Measurements from ENCODE around the gene TUB.

TUB gene

DNA sequence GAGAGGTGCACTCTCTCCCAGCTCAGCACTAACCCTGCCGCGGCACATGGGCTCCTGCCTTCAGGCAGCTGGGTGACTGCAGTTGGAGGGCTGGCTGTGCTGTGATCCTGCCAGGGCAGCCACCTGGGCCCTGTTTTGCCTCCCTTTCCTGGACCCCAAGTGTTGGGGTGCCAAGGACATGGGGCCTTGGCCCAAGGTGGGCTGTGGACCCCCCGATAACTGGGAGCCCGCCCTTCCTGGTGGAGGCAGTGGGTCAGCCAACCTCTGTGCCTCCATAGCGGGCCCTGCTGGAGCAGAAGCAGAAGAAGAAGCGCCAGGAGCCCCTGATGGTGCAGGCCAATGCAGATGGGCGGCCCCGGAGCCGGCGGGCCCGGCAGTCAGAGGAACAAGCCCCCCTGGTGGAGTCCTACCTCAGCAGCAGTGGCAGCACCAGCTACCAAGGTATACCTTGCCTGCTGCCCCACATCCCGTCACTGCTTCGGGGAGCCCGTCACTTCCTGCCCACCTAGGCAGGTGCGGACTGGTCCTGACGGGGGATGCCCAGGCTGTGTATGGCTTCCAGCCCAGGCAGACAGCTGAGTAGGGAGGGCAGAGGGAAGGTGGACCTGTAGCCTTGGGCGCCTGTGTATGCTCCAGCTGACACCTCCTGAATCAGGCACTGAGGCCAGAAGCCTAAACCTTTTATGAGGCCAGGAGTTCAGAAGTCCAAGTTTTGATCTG, 8.9 kb downstream of the TUB start:
- no peak for DNase-seq (ENCODE audit: low read depth in 2 of 3, low spot score in 1 of 3)

DNA sequence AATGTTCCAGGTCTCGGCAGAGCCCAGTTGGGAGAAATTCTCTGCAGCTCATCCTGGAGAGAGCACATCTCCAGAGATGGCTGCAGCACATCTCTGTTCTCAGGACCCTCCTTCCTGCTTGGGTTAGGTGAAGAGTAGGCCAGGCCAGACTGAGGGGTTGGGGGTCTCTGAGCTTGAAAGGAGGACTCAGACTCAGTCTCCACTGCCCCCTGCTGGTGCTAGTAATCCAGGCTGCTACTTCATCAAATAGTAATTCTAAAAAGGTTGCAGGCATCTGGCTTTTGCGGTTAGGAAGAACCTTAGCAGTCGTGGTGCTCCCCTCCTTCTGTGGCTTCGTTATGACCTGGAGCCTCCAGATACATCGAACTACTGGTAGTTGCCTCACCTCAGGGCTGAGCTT, 9.7 kb downstream of the TUB start:
- peak in 2 of 3 donors; percentile 21 to 37 for DNase-seq (ENCODE audit: low read depth in 2 of 3, low spot score in 1 of 3)

DNA sequence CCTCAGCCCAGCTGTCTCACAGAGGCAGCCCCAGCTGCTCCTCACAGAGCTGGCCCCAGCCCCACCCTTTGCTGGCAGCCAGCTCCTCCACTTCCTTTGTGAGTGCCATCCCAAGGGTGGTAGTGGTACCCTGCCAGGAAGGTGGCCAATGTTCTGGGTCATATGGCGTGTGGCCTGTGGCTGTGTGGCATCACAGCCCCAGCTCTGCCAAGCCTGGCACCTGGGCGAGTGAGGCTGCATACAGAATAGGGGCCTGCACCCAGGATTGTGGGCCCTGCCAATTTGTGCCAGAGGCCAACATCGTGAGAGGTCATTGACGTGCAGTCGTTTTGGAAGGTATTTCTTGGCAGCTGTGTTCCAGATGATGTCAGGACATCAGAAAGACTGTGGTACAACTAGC, 10.7 kb downstream of the TUB start:
- no peak for DNase-seq (ENCODE audit: low read depth in 2 of 3, low spot score in 1 of 3)

DNA sequence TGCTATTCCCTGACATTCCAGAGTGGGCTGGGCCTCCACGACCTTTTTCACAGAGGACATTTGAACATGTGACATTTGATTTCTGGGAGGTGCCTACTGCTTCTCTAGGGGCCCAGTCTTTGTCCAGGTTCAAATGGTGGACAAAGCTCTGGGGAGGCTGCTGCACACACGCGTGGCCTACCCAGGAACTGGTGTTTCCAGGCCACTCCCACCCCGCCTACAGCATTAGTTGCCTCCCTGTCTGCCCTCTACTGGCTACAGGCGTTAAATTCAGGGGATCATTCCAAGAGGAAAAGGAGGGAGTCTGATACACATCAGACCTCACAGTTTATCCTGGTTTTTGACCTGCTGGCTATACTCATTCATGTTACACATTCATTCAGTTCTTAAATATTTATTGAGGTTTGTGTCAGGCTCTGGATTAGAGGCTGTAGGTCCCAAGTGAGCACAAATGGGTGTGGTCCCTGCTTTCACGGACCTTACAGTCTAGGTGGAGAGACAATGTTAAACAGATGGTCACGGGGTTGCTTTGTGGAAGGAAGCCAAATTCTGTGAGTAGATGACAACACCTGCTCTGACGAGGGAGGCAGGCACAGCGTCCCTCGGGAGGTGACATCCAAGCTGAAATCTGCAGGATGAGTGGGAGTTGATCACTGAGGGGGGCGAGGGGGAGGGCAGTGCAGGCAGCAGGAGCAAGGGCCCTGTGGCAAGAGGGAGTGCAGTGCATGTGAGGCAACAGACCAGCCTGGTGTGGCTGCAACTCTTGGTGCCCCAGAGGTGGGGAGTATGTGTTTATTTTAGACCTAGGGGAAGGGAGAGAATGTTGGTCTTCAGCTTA, 11.8 kb downstream of the TUB start:
- DNase-seq (ENCODE audit: low read depth in 2 of 3, low spot score in 1 of 3) = peak; percentile 41 to 52 (median 46)

DNA sequence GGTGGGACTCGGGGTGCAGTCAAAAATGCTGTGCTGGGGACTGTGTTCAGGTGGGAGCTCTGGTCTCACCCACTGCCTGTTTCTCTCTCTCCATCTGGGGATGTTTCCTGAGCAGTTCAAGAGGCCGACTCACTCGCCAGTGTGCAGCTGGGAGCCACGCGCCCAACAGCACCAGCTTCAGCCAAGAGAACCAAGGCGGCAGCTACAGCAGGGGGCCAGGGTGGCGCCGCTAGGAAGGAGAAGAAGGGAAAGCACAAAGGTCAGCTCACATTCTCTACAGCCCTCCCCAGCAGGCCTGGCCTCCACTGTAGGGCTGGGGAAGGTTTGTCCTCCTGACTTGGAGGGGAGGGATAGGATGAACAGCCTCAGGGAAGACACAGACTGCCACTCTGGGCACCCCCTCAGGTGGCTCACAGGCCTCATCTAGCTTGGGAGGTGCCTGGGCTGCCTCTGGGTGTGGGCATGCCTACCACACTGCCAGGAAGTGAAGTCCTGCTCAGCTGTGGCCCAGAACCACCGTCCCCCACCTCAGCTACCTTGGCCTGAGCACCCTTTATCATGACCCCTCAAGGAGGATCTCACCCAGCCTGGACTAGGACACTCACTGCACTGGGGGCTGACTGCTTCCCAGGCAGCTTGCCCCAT, 13.0 kb downstream of the TUB start:
- DNase-seq (ENCODE audit: low read depth in 2 of 3, low spot score in 1 of 3) = no peak

DNA sequence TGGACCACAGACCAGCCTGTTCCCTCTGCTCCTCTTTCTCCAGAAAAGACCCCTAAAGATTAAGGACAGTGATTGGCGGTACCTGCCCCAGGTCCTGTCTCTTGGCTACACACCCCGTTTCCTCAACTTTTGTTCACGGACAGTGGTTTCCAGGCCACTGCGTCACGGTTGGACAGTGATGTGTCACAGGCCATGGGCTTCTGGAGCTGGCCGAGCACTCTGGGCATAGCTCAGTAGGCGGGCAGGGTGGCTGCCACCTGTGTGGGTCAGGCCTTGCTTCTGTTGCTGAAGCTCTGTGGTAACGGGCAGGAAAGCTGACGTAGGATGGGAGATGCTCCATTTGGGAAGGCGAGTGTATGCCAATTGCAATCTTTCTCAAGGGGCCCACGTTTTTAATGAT, 13.6 kb downstream of the TUB start:
- DNase-seq (ENCODE audit: low read depth in 2 of 3, low spot score in 1 of 3) = no peak

DNA sequence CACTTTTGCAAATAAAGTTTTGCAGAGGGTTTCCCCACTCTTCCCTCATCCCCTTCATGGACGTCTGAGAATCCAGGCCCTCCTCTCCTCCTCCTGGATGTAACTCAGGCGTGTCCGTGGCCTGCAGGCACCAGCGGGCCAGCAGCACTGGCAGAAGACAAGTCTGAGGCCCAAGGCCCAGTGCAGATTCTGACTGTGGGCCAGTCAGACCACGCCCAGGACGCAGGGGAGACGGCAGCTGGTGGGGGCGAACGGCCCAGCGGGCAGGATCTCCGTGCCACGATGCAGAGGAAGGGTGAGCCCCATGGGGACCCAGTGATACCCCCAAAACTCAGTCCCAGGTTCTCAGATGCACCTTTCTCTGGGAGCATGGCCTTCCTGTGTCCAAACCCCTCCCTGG, 14.4 kb downstream of the TUB start:
- no peak for DNase-seq (ENCODE audit: low read depth in 2 of 3, low spot score in 1 of 3)

DNA sequence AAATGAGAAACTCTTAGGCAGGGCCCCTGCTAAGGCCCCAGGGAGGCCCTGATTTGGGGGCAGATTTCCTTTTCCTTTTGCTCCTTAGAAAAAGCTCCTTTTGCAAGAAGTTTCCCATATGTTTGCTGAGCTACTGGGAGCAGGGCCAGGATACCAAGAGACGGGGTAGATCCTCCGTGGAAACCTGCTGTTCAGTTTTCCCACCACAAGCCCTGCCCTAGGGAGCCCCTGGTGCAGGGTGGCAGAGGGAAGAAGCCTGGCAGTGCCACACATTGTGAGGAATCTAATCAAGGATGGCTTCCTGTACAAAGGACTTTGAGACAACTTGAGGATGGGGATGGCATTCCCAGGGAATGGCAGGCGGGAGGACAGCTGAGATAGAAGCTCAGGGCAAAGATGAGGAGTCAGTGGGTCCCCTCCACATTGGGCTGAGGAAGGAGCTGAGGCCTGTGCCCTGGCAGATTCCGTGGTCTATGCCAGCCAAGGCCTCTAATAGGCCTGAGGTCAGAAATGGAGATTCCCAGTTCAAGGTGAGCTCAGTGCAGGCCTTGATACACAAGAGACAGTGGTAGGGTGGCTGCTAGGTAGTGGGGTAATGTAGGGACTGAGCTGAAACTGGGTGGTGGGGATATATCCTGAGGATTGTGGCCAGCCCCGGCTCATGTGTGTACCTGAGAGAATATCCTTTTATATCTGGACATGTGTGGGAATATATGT, 15.0 kb downstream of the TUB start:
- DNase-seq (ENCODE audit: low read depth in 2 of 3, low spot score in 1 of 3) = no peak

DNA sequence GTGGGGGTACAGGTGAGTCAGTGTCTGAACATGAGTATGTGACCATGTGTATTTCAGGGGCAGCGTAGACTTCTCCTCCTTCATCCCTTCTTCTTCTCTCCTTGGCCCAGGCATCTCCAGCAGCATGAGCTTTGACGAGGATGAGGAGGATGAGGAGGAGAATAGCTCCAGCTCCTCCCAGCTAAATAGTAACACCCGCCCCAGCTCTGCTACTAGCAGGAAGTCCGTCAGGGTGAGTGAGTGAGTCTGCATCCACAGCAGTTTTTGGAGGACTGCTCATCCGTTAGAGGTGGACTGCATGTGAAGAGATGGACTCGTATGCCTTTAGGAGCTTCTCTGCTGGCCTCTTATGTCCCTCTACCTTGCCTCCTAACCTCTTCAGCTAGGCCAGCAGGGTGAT, 15.6 kb downstream of the TUB start:
- DNase-seq (ENCODE audit: low read depth in 2 of 3, low spot score in 1 of 3) = no peak

DNA sequence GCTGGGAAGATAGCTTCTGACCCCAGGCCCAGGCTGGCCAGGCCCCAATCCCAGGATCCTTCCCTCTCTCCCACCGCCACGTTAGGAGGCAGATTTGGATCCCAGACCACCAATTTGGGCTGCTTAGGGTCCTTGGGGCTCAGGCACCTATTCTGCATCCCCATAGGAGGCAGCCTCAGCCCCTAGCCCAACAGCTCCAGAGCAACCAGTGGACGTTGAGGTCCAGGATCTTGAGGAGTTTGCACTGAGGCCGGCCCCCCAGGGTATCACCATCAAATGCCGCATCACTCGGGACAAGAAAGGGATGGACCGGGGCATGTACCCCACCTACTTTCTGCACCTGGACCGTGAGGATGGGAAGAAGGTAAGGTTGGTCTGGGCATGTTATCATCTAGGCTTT, 16.1 kb downstream of the TUB start:
- no peak for DNase-seq (ENCODE audit: low read depth in 2 of 3, low spot score in 1 of 3)

DNA sequence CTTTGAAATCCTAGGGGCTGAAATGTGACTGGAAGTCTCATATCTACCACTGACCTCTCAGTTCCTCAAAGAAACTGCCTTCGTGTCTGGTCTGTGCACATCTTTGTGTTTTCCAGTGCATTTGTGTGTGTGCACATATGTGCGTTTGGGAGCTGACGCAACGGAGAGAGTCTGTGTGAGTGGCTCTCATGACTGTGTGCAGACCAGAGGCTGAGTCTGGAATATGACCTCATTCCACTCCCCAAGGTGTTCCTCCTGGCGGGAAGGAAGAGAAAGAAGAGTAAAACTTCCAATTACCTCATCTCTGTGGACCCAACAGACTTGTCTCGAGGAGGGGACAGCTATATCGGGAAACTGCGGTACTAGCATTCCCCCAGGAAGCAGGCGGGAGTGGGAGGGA, 16.5 kb downstream of the TUB start:
- DNase-seq (ENCODE audit: low read depth in 2 of 3, low spot score in 1 of 3) = no peak

DNA sequence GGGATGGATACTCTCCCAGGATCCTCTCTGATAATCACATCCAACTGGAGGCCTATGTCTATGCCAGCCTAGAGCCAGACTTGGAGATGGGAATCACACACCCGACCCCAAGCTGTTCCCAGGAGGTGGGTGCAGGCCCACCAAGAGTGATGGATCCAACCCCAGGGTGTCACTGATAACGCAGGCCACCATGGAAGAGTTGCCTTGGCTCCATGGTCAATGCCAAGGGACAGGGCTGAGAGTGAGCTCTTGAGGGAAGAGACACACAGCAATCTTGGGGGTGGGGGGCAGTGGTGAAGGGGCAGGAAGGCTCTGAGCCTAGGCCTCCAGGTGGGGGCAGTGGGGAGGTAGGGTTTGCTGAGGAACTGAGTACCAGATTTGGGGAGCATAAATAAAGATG, 16.9 kb downstream of the TUB start:
- no peak for DNase-seq (ENCODE audit: low read depth in 2 of 3, low spot score in 1 of 3)

DNA sequence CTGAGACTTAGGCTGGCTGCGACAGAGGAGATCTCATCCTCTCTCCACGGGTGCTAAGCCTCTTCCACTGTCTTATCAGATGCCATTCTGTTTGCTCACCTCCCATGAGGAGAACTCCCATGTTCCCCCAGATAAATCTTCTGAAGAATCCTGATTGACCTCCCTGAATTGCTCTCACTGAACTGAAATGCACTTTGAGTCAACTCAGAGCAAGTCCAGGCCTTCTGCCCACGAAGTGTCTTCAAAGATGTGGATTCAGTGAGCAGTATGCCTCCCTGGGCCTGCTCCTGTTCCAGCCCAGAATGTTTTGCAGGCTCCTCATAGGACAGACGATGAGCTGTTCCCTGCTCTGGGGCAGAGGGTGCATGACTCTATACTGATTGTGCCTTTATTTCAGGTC, 17.4 kb downstream of the TUB start:
- DNase-seq (ENCODE audit: low read depth in 2 of 3, low spot score in 1 of 3) = no peak

DNA sequence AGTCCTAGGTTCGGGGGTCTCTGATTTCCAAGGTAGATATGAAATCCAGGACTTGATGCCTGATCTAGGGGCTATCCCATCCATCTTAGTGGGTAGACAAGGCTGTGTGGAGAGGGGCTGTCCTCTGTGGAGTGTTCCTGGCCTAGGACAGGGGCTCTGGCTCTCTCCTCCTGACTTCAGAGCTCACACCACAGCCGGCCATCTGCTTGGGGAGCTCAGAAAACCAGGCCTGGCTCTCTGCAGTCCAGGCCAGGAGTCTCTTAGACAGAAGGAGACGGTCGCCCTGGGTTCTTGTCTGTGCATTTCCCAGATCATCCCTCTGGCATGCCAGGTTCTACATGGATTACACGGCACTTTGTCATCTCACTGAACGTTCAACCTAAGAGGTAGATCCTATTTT, 17.9 kb downstream of the TUB start:
- no peak for DNase-seq (ENCODE audit: low read depth in 2 of 3, low spot score in 1 of 3)

DNA sequence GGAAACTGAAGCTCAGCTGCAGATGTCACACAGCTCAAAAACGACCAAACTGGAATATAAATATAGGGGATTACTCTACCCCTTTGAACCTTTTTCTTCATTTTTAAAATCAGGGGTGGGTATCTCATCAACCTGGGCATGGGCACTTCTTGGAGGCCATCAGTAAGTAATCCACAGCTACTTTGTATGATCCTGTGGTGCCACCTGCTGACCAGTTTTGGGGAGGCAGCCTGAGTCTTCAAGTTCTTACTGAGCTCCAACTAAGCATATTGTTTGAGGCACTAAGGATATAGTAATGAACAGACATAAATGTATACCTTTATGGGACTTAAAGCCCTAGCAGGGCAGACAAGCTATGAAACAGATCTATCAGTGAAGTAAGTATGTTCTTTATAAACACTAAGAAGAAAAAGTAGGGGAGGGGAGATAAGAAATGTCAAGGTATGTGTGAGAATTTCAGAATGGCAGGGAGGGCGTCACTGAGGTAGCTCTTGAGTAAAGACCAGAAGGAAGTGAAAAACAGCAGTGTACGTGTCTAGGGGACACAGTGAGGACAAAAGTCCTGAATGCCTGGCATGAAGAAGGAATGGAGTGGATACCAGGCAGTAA, 18.4 kb downstream of the TUB start:
- DNase-seq (ENCODE audit: low read depth in 2 of 3, low spot score in 1 of 3) = peak; percentile 48 to 63 (median 61)

DNA sequence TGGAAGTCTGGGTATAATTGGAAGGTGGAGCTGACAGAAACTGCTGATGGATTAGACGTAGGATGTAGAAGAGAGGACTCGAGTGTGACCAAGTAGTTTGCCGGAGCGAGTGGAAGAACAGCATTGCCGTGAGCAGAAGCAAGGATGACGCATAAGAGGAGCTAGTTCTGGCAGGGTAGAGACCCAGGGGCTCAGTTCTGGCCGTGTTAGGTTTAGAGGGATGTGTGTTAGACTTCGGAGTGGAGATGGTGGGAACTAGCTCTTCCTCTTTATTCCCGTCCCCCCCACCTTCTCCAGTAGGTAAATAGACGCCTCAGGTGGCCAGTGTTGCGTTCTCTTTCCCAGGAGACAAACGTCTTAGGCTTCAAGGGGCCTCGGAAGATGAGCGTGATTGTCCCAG, 19.1 kb downstream of the TUB start:
- DNase-seq (ENCODE audit: low read depth in 2 of 3, low spot score in 1 of 3) = no peak

DNA sequence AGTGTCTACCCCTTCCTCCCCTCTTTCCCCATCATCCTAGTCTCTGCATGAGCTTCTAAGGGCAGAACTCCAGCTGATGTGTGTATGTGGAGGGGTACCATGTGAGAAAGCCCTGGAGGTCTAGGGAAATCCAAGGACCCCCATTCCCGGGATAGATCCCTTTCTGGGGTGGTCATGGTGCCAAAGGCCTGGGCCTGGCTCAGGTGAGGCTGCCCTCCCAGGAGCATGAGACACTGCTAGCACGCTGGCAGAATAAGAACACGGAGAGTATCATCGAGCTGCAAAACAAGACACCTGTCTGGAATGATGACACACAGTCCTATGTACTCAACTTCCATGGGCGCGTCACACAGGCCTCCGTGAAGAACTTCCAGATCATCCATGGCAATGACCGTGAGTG, 19.6 kb downstream of the TUB start:
- DNase-seq (ENCODE audit: low read depth in 2 of 3, low spot score in 1 of 3) = no peak

DNA sequence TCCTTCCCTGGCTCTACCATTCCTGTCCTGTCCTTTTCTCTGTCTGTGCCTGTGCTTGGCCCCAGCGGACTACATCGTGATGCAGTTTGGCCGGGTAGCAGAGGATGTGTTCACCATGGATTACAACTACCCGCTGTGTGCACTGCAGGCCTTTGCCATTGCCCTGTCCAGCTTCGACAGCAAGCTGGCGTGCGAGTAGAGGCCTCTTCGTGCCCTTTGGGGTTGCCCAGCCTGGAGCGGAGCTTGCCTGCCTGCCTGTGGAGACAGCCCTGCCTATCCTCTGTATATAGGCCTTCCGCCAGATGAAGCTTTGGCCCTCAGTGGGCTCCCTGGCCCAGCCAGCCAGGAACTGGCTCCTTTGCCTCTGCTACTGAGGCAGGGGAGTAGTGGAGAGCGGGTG, 20.4 kb downstream of the TUB start:
- DNase-seq (ENCODE audit: low read depth in 2 of 3, low spot score in 1 of 3) = no peak

DNA sequence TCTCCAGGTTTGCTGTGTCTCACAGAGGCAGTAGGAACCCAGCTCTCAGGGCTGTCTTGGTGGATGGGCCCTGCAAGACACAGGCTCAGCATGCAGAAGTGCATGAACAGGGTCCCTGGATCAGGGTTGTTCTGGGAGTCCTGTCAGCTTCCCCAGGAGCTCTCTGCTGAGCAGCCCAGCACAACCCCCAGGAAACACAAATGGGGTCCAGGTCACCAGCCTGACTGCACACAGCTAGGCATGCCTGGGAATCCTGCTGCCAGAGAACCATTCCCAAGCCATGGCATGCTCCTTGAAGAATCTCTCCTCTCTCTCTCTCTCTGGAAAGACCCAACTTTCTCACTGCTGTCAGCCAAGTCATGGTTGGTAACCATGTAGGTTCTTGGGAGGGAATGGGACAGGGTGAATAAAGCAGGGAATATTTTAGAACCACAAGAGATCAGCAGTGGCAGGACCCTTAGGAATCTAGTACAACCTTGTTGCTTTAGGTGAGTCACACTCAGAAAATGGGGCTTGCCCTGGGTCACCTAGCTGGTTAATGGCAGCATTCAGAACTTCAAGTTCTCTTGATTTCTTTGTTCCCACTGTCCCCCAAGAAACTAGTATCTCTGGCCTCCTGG, 21.4 kb downstream of the TUB start:
- no peak for DNase-seq (ENCODE audit: low read depth in 2 of 3, low spot score in 1 of 3)

DNA sequence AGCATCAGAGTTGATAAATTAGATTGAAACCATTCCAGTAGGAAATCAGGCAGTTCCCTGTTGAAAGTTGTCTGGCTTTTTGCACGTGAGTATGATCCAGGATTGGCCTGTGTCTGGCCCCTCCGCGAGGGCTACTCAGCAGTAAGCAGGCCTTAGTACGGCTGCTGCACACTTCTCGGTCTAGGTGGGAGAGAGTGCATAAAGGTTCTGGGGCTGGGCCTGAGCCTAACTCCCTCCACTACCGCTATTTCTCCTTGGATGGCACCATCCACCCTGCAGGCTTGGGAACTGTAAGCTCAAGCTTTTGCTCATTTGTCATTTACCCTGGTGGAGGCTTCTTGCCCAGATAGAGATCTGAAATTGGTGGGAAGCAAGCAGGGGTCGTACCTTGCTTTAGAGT, 22.0 kb downstream of the TUB start:
- DNase-seq (ENCODE audit: low read depth in 2 of 3, low spot score in 1 of 3) = no peak

DNA sequence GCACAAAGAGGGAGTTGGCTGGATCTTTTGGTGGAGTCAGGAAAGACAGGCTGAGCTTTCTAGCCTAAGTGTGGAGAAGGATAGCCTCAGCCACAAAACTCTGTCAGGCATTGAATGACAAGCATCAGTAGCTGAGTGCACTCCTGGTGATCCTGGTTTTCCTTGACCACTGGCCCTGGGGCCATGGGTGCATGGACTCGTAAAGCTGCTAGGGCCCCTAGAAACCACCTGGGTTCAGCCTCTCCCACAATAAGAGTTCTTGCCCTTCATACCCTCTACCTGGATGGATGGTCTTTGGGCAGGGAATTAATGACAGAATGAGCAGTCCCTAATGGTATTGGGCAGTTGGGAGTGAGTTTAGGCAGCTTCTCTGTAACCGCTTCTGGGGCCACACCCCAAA, 22.9 kb downstream of the TUB start:
- DNase-seq (ENCODE audit: low read depth in 2 of 3, low spot score in 1 of 3) = no peak
